Measurements from ENCODE around the gene CHST9. TPM values are rescaled to one million over a fixed set of nuclear protein-coding genes. Genes with fewer than 3 reads are reported as not detected.
A peak's percentile ranks its signal among the peaks of the same experiment; 100 is the strongest.

The CHST9 gene
- total RNA-seq, 1 experiment from 2014 or later, result 3.5 TPM

DNA sequence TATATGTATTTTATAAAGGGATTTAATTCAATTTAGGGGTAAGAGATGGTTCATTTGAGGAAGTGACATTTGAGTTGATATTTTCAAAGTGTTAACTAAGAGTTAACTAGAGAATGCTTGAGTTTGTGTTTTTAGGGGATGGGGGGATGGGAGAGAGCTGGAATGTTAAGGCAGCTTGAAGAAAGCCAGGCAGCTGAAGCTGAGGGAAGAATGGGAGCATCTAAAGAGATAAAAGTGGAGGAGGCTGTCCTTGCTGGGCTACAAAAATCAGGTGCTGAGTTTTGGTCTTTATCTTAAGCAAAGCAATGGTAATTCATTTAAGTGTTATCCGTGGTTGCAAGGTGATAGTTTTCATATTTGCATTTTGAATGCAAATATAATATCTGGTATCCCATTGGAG lies 9.2 kb downstream of the CHST9 start:
- H3T11ph ChIP-seq (ENCODE audit: low read length), result no peak overlapping the region
- no peak overlapping the region for H3K56ac ChIP-seq (ENCODE audit: insufficient read length, low read depth, low read length)
- DNase-seq, result no peak
- no peak overlapping the region for H3K18ac ChIP-seq (ENCODE audit: insufficient read length, low read depth, low read length)
- H3K23ac ChIP-seq (ENCODE audit: insufficient read length, low read depth, low read length), result no peak overlapping the region
- H3K79me1 ChIP-seq (ENCODE audit: insufficient read depth, low read depth, low read length, poor library complexity, severe bottlenecking), result no peaks in the 10 kb centered on the region
- no peak overlapping the region for H2AK5ac ChIP-seq (ENCODE audit: insufficient read length, low read length)
- no peak overlapping the region for H2BK5ac ChIP-seq (ENCODE audit: insufficient read length, low read length)
- H4K20me1 ChIP-seq (ENCODE audit: control insufficient read depth, insufficient read depth, insufficient read length), result no peaks in the 10 kb centered on the region
- Mint-ChIP-seq H3K27ac (peak overlapping the region; percentile 37 to 92 (median 46); a peak in 6 of 7 replicates), H3K27me3 (ENCODE audit: low read depth) (no peaks in the 10 kb centered on the region), H3K36me3 (ENCODE audit: insufficient read depth in 1 of 3, low read depth in 3 of 3) (no peaks in the 10 kb centered on the region), H3K9me3 (no peaks in the 10 kb centered on the region), H3K4me1 (peaks cover 22 to 36% of the 10 kb centered on the region in 2 experiments), H3K4me3 (peak overlapping the region in 1 of 2 experiments; percentile 33; a peak in 3 of 5 replicates)
- no peak overlapping the region for H4K5ac ChIP-seq (ENCODE audit: insufficient read length, low read depth, low read length)
- no peak overlapping the region for H2BK12ac ChIP-seq (ENCODE audit: insufficient read length, low read depth, low read length)
- no peak overlapping the region for H3K27ac ChIP-seq (ENCODE audit: insufficient read length, low read depth, low read length)
- no peak overlapping the region for H4K8ac ChIP-seq (replicated peaks; ENCODE audit: insufficient read length, low read depth, low read length)
- no peaks in the 10 kb centered on the region; the same call in 1 of the 2 replicates for H3K79me2 ChIP-seq (ENCODE audit: insufficient read depth, low read length)
- H3K9me3 ChIP-seq (ENCODE audit: control insufficient read depth, low read depth, low read length), result no peaks in the 10 kb centered on the region
- H2BK20ac ChIP-seq (ENCODE audit: low read depth, low read length, poor library complexity, severe bottlenecking), result no peak overlapping the region
- no peak overlapping the region for H2BK15ac ChIP-seq (ENCODE audit: low read depth, low read length)
- H3K4me1 ChIP-seq (ENCODE audit: insufficient read depth, low read length), result peaks cover 10% of the 10 kb centered on the region; the same call in 1 of the 2 replicates
- H3K4me2 ChIP-seq (ENCODE audit: insufficient read depth, insufficient read length, low read length), result peak overlapping the region; percentile 28
- no peaks in the 10 kb centered on the region for H3K23me2 ChIP-seq (ENCODE audit: insufficient read length, low read depth, low read length, poor library complexity, severe bottlenecking)
- H3K27me3 ChIP-seq (ENCODE audit: insufficient read depth, low read length), result no peaks in the 10 kb centered on the region
- H3K9ac ChIP-seq (ENCODE audit: extremely low read depth, insufficient read length, low read length), result no peak overlapping the region
- H4K91ac ChIP-seq (ENCODE audit: insufficient read length, low read depth, low read length), result no peak overlapping the region
- WGBS (ENCODE audit: extremely low coverage, insufficient read length, low lambda C conversion rate), result no CpG with 5 or more reads among the region's 1 CpG
- H3K14ac ChIP-seq (ENCODE audit: insufficient read depth, low read length), result no peak overlapping the region
- H2BK120ac ChIP-seq (ENCODE audit: low read depth, low read length, poor library complexity, severe bottlenecking), result no peak overlapping the region
- no peak overlapping the region for H3K4ac ChIP-seq (ENCODE audit: low read depth, low read length)
- TF ChIP-seq, protein P1, sequence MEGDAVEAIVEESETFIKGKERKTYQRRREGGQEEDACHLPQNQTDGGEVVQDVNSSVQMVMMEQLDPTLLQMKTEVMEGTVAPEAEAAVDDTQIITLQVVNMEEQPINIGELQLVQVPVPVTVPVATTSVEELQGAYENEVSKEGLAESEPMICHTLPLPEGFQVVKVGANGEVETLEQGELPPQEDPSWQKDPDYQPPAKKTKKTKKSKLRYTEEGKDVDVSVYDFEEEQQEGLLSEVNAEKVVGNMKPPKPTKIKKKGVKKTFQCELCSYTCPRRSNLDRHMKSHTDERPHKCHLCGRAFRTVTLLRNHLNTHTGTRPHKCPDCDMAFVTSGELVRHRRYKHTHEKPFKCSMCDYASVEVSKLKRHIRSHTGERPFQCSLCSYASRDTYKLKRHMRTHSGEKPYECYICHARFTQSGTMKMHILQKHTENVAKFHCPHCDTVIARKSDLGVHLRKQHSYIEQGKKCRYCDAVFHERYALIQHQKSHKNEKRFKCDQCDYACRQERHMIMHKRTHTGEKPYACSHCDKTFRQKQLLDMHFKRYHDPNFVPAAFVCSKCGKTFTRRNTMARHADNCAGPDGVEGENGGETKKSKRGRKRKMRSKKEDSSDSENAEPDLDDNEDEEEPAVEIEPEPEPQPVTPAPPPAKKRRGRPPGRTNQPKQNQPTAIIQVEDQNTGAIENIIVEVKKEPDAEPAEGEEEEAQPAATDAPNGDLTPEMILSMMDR (conservative IDR thresholded peaks at IDR 0.05), result no peak
- H2AFZ ChIP-seq (ENCODE audit: low read length), result no peak overlapping the region

Data from H9 (cell line).